Psoas muscle (tissue), 8 donors: Measurements from ENCODE around the gene SGSH. TPM values are rescaled to one million over a fixed set of nuclear protein-coding genes. Genes with fewer than 3 reads are reported as not detected.
"Not testable (repeated sequence)": the region's sequence is repeated elsewhere in the genome, so short reads cannot be mapped to it uniquely, and the experiment has no call there.

Experiments used
- ATAC-seq, 4 donors: fragments of 200-7000 bp; cut with Tn5 transposase; one replicate each; pipeline ENCODE4 v1.9.1; 2020; ENCODE audit warnings: moderate library complexity in 3 of 4, mild to moderate bottlenecking in 2 of 4
- DNase-seq, 2 donors: peaks; one replicate each; pipeline ENCODE4 v3.0.0-alpha.2; 2020
- H3K27ac ChIP-seq: fragments of 200-600 bp; one replicate; pipeline ENCODE4 v1.8.0; 2022
- H3K27me3 ChIP-seq, 3 donors: fragments of 200-600 bp in 1 of 3; one replicate each; pipeline versions ENCODE4 v1.6.1 to v1.8.0; 2013 to 2022; ENCODE audit warnings: low read length in 2 of 3, mild to moderate bottlenecking in 2 of 3, moderate library complexity in 1 of 3; ENCODE audit not compliant: insufficient read depth in 3 of 3
- H3K36me3 ChIP-seq, 2 donors: fragments of 200-600 bp in 1 of 2; one replicate each; pipeline versions ENCODE4 v1.6.1 to v1.8.0; 2013 to 2022; ENCODE audit warnings: low read depth in 1 of 2, mild to moderate bottlenecking in 1 of 2, moderate library complexity in 1 of 2; ENCODE audit not compliant: insufficient read depth in 1 of 2
- H3K4me1 ChIP-seq: fragments of 200-600 bp; one replicate; pipeline ENCODE4 v1.8.0; 2022
- H3K4me3 ChIP-seq: fragments of 200-600 bp; one replicate; pipeline ENCODE4 v1.8.0; 2022; ENCODE audit warnings: mild to moderate bottlenecking
- H3K9me3 ChIP-seq: fragments of 200-600 bp; one replicate; pipeline ENCODE4 v1.8.0; 2022
- WGBS, 3 donors: extraction: QIAGEN DNeasy Blood & Tissue Kit; methylation state at CpG; one replicate each; pipeline versions ENCODE4 v1.1.6 to v1.1.7; 2013; 5-methylcytosine and 5-hydroxymethylcytosine counted together
- intact Hi-C, 2 donors: fragments of 100-400 bp; cut with DNase I; formaldehyde crosslinking; loops; one replicate each; pipeline versions ENCODE4 v1.11.0 to v1.14.2; 2022
- polyA plus RNA-seq, 3 donors: library from polyadenylated mRNA; stranded (reverse); fragments of 200-250 nt; gene quantifications; one replicate each; pipeline ENCODE4 v1.2.3, GENCODE V29; 2013
- total RNA-seq, 4 donors: library from RNA; stranded (reverse); fragmentation: NEBNext Ultra II Directional in 2 of 4; extraction: Animal tissue kit (Norgen Biotek cat#: 25700) in 2 of 4; gene quantifications; one replicate each; pipeline versions ENCODE4 v1.2.1 to v1.2.4, GENCODE V29; 2021 to 2023
- TF ChIP-seq, protein P1 (sequence below): fragments of 200-600 bp; IDR thresholded peaks from one replicate; pipeline ENCODE4 v1.8.0; 2022; ENCODE audit warnings: antibody characterized with exemption
- donor health status: healthy with polysubstance abuse.
- donor health status: DM: no; HTN: no; CAD: no; lungs with moderate emphysema.
- donor health status: Bipolar disorder and iron deficiency.
- donor health status: healthy.
- donor health status: DM: yes; HTN: yes; CAD: no.
- donor health status: DM: no; HTN: no; CAD: no.
- donor health status: DM: no; HTN: no; CAD: no.
- donor health status: DM: yes; HTN: yes; CAD: no.

SGSH gene
- total and polyA plus RNA-seq, 7 donors: 4.7 to 16.6 (median 5.6) TPM

DNA sequence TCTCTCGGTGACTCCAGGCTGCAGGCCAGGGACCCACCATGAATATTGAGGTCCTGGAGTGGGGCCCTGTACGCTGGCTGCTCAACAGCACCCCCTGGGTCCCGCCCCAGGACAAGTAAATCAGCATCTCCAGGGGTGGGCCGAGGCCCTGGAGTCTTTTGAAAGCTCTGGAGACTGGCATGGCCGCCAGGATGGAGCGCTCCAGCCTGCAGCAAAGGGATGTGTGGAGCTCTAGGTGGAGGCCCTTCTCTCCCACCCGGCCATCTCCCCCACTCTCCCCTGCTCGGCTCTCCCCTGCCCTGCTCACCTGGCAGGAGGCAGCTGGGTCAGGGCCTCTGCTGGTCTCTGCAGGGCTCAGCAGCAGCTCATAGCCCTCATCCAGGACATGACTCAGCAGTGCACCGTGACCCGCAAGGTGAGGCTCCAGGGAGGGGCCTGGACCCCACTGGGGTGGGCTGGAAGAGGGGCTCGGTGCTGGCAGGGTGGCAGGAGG, 16.6 kb downstream of the SGSH start:
- TF ChIP-seq, protein P1, sequence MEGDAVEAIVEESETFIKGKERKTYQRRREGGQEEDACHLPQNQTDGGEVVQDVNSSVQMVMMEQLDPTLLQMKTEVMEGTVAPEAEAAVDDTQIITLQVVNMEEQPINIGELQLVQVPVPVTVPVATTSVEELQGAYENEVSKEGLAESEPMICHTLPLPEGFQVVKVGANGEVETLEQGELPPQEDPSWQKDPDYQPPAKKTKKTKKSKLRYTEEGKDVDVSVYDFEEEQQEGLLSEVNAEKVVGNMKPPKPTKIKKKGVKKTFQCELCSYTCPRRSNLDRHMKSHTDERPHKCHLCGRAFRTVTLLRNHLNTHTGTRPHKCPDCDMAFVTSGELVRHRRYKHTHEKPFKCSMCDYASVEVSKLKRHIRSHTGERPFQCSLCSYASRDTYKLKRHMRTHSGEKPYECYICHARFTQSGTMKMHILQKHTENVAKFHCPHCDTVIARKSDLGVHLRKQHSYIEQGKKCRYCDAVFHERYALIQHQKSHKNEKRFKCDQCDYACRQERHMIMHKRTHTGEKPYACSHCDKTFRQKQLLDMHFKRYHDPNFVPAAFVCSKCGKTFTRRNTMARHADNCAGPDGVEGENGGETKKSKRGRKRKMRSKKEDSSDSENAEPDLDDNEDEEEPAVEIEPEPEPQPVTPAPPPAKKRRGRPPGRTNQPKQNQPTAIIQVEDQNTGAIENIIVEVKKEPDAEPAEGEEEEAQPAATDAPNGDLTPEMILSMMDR: no peak

DNA sequence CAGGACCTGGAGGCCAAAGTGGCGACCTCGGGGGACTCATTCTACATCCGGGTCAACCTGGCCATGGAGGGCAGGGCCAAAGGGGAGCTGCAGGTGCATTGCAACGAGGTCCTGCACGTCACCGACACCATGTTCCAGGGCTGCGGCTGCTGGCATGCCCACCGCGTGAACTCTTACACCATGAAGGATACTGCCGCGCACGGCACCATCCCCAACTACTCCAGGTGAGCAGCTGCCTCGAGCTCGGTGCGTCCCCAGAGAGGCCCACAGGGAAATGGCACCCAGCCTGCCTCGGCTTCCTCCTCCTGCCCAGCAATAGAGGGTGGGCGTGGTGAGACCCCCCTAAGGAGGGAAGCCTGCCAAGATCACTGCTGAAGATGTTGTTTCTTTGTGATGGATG, 17.9 kb downstream of the SGSH start:
- TF ChIP-seq, protein P1: no peak
- Histone ChIP-seq H3K9me3 (no peaks in the 10 kb centered on the region), H3K36me3 (no peaks in the 10 kb centered on the region), H3K4me1 (peaks cover 5% of the 10 kb centered on the region), H3K4me3 (no peak overlapping the region), H3K27ac (no peak overlapping the region), H3K27me3 (no peaks in the 10 kb centered on the region)
- no peak for ATAC-seq
- 84 to 86% (median 85%) methylated on average over 16 to 17 of the region's 17 CpGs for WGBS, 3 donors
- intact Hi-C loops: no loop called here
- no peak for DNase-seq

More for the DNA sequence above, 16.6 kb downstream of the SGSH start:
- Histone ChIP-seq H3K27ac (no peak overlapping the region), H3K4me3 (no peak overlapping the region), H3K36me3 (peaks cover 0 to 4% of the 10 kb centered on the region in 2 donors), H3K4me1 (no peaks in the 10 kb centered on the region), H3K9me3 (no peaks in the 10 kb centered on the region), H3K27me3 (no peaks in the 10 kb centered on the region)
- intact Hi-C loops: no loop called here
- DNase-seq (no peak), ATAC-seq (no peak)
- WGBS, 3 donors: 78 to 87% (median 81%) methylated on average over 10 to 11 of the region's 11 CpGs

DNA sequence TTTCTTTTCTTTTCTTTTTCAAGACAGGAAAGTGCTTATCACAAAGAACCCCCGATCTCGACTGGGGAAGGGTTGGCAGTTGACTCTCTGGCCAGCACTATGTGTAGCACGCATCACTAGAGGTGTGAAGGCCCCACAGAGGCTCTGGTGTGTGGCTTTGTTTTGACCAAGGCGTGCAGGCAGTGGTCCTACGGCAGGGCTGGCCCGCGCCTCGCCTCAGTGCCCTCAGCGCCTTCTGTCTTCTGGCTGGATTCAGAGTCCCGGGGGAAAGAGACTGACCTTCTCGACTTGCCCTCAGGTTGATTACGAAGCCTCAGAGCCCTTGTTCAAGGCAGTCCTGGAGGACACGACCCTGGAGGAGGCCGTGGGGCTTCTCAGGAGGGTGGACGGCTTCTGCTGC, 18.7 kb downstream of the SGSH start:
- Histone ChIP-seq H3K27ac (no peak overlapping the region), H3K27me3 (no peaks in the 10 kb centered on the region), H3K36me3 (no peaks in the 10 kb centered on the region), H3K4me3 (no peak overlapping the region), H3K9me3 (no peaks in the 10 kb centered on the region), H3K4me1 (peaks cover 5% of the 10 kb centered on the region)
- TF ChIP-seq, protein P1: no peak
- 76 to 86% (median 80%) methylated on average over 15 of the region's 15 CpGs for WGBS, 3 donors
- DNase-seq (no peak), ATAC-seq (no peak)
- intact Hi-C loops: no loop called here

DNA sequence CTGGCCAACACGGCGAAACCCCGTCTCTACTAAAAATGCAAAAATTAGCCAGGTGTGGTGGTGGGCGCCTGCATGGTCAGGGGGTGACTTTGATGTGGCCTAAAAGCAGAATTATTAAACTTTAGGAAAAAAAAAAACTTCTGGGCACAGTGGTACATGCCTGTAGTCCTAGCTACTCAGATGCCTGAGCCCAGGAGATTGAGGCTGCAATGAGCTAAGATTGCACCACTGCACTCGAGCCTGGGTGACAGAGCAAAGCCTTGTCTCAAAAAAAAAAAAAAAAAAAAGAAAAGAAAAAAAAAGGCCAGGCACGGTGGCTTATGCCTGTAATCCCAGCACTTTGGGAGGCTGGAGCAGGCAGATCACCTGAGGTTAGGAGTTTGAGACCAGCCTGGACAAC, 20.8 kb downstream of the SGSH start:
- not testable (repeated sequence) for H3K9me3 ChIP-seq, H3K4me1 ChIP-seq, H3K36me3 ChIP-seq, H3K27me3 ChIP-seq, DNase-seq, H3K4me3 ChIP-seq, ATAC-seq, H3K27ac ChIP-seq
- intact Hi-C loops: loop anchor here in 1 of 2 donors (5.0 to 10.0 kb wide), 2 partner anchors 53 to 166 kb away; no protein-coding TSS in a partner anchor
- WGBS, 3 donors: 58 to 77% (median 67%) methylated on average over 6 of the region's 6 CpGs

DNA sequence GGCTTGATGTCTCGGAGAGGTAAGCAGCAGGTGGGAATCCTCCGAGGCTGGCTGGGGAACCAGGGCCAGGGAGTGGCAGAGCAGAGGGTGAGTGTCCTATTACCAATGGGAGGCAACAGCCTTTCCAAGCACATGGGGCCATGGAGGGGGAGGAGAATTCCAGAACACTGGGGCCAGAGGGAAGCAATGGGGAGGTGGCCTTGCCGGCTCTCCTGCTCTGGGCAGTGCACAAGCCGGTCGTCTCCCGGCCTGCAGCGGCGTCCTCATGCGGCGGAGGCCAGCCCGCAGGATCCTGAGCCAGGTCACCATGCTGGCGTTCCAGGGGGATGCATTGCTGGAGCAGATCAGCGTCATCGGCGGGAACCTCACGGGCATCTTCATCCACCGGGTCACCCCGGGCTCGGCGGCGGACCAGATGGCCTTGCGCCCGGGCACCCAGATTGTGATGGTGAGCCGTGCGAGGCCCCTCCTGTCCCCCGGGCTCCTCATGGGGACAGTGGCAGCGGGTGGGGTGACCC, 21.9 kb downstream of the SGSH start:
- Histone ChIP-seq H3K9me3 (no peaks in the 10 kb centered on the region), H3K36me3 (no peaks in the 10 kb centered on the region), H3K4me1 (peaks cover 5% of the 10 kb centered on the region), H3K27ac (no peak overlapping the region), H3K4me3 (no peak overlapping the region), H3K27me3 (peaks cover 0 to 4% (median 0%) of the 10 kb centered on the region in 3 donors)
- intact Hi-C loops: loop anchor here in 1 of 2 donors (5.0 to 10.0 kb wide), 2 partner anchors 54 to 167 kb away; no protein-coding TSS in a partner anchor
- TF ChIP-seq, protein P1: no peak
- peak; percentile 49 to 73 (median 71) for ATAC-seq
- WGBS, 3 donors: 58 to 60% (median 58%) methylated on average over 27 of the region's 27 CpGs
- no peak for DNase-seq
